HG03060 (cell line): ENCODE results near the gene KNCN.

ENCODE experiments used
- ATAC-seq: cut with Tn5 transposase; IDR thresholded peaks from one replicate; pipeline ENCODE4 v1.9.1; 2021; ENCODE audit warnings: low read depth, moderate number of reproducible peaks; ENCODE audit not compliant: unreplicated experiment

Gene KNCN

GRCh38 chr1:46551597-46552095 lies at the start of gene KNCN:
Gene KNCN, minus strand, starts transcription at chr1:46551647. Its CDS starts 432 bp downstream, at chr1:46551215.
- no peak for ATAC-seq

- ATAC-seq, result no peak
These were observed 47.9 kb upstream of the KNCN start for GRCh38 chr1:46599059-46599970.

GRCh38 chr1:46596846-46597245 lies 45.4 kb upstream of the KNCN start:
- ATAC-seq, result no peak

GRCh38 chr1:46596036-46596435 lies 44.6 kb upstream of the KNCN start:
- no peak for ATAC-seq

GRCh38 chr1:46595127-46595526 lies 43.7 kb upstream of the KNCN start:
- no peak for ATAC-seq

GRCh38 chr1:46594063-46594462 lies 42.6 kb upstream of the KNCN start:
- ATAC-seq, result no peak

- ATAC-seq, result no peak
These were observed 41.4 kb upstream of the KNCN start for GRCh38 chr1:46592823-46593222.

GRCh38 chr1:46589529-46589928 lies 38.1 kb upstream of the KNCN start:
- no peak for ATAC-seq

- ATAC-seq, result no peak
These were observed 35.6 kb upstream of the KNCN start for GRCh38 chr1:46587069-46587468.

GRCh38 chr1:46585312-46585938 lies 34.0 kb upstream of the KNCN start:
- ATAC-seq, result no peak

- ATAC-seq, result no peak
These were observed 32.0 kb upstream of the KNCN start for GRCh38 chr1:46583494-46583893.

GRCh38 chr1:46582972-46583371 lies 31.5 kb upstream of the KNCN start:
- no peak for ATAC-seq

GRCh38 chr1:46581681-46582455 lies 30.4 kb upstream of the KNCN start:
- ATAC-seq, result no peak

GRCh38 chr1:46580140-46580903 lies 28.9 kb upstream of the KNCN start:
- no peak for ATAC-seq

- ATAC-seq, result no peak
These were observed 26.2 kb upstream of the KNCN start for GRCh38 chr1:46577671-46578070.

GRCh38 chr1:46576596-46576995 lies 25.1 kb upstream of the KNCN start:
- ATAC-seq, result no peak

- ATAC-seq, result no peak
These were observed 24.3 kb upstream of the KNCN start for GRCh38 chr1:46575778-46576177.

- ATAC-seq, result no peak
These were observed 23.9 kb upstream of the KNCN start for GRCh38 chr1:46575300-46575699.

GRCh38 chr1:46571691-46572225 lies 20.3 kb upstream of the KNCN start:
- ATAC-seq, result no peak
